PFSK-1 (cell line): ENCODE results near the gene PPIL4.

Experiments
- POLR2AphosphoS5 ChIP-seq: IDR thresholded peaks from 2 replicates; pipeline ENCODE4 v1.6.1; 2012; ENCODE audit warnings: low read depth, mild to moderate bottlenecking, control low read depth, low read length, moderate library complexity
- REST ChIP-seq, 2 experiments: IDR thresholded peaks; 2 replicates each; pipeline versions ENCODE4 v1.6.1 to v1.8.0; 2011 to 2012; ENCODE audit warnings: low read depth in 2 of 2, low read length in 2 of 2, control low read depth in 1 of 2, inconsistent platforms in 1 of 2, mild to moderate bottlenecking in 1 of 2, moderate library complexity in 1 of 2; ENCODE audit not compliant: insufficient read depth in 1 of 2
- TAF1 ChIP-seq: IDR thresholded peaks from 2 replicates; pipeline ENCODE4 v1.6.1; 2012; ENCODE audit warnings: low read length, control low read depth, borderline replicate concordance; ENCODE audit not compliant: insufficient read depth

GRCh38 chr6:149559389-149559788, 13.5 kb upstream of the PPIL4 start:
- TF ChIP-seq POLR2AphosphoS5: no peak
- no peak for TF ChIP-seq REST (IDR thresholded peaks at IDR 0.05; ENCODE audit: insufficient read depth in 1 of 2, low read depth in 2 of 2, low read length in 2 of 2)
- TF ChIP-seq TAF1: no peak
